Fibroblast of peridontal ligament (primary cell): ENCODE measurements around the gene MTTP.

Experiments
- DNase-seq: peaks from one replicate; pipeline ENCODE4 v3.0.0-alpha.2; 2010; ENCODE audit errors: extremely low read depth

Gene MTTP

DNA sequence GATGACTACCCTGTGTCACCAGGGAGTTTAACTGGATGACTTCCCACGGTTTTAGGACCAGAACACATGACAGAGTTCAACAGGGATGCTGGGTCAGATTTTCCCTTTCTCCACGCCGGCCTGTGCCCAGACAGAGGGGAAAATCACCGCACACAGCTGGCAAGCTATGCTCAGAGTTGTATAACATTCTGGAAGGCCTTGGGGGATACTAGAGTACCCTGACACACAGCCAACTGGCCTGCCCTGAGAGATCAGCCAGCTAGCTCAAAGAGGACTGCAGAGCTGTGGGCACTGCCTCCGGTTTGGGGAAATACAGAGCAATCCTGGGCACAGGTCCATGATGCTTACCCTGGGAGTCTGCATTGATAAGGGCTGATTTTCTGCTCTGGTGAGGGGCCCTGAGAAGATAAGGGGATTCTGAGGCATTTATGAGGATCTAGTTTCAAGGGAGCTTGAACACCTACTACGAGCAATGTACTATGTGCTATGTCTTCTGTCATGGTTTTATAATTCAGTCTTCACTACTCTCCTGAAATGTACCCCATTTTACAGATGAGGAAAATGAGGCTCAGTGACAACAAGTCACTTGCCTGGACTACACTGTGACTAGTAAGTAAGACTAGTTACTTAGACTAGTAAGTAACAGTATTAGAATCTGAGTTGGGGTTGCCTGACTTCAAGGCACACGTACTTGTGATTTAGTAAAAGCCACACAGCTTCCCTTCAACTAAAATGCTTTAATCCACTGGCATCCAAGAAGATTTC lies 68.3 kb downstream of the MTTP start:
- DNase-seq, result no peak

- DNase-seq, result no peak
These were observed 69.8 kb downstream of the MTTP start for GRCh38 chr4:99644453-99644852.

DNA sequence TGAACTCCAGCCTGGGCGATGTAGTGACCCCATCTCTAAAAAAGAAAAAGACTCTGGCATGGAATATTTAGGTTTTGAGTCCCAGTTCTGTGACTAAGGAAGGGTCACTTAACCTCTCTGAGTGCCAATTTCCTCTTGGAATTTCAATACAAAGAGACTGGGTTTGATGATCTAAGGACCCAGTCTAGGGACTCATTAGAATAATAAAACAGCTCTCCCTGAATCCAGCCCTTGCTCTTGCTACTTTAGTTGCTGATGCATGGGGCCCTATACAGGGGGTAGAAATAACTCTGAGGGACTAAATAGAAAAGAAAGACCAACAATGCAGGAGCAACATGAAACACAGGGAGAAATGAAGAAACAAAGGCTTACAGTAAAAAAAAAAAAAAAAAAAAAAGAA lies 70.4 kb downstream of the MTTP start:
- DNase-seq, result no peak

- no peak for DNase-seq
These were observed 71.0 kb downstream of the MTTP start for GRCh38 chr4:99645638-99646037.

GRCh38 chr4:99647071-99647470 lies 72.4 kb downstream of the MTTP start:
- DNase-seq, result no peak

DNA sequence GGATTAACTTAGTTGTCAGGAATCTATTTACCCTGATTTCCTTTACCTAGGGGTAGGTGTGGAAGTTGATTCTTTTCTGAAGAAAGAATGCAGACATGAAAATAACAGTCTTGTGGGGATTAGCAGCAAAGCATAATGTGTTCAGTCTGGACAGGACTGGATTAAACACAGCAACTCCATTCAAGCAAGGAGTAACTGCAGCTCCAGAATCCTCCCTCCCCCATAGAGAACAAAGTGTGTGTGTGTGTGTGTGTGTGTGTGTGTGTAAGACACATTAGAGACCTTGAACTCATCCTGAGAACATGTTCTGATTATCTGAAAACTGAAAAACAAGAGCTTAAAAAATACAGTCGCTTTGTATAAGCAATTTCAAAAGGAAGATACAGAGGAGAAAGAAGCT lies 73.7 kb downstream of the MTTP start:
- DNase-seq, result no peak

GRCh38 chr4:99649208-99649607 lies 74.6 kb downstream of the MTTP start:
- no peak for DNase-seq

DNA sequence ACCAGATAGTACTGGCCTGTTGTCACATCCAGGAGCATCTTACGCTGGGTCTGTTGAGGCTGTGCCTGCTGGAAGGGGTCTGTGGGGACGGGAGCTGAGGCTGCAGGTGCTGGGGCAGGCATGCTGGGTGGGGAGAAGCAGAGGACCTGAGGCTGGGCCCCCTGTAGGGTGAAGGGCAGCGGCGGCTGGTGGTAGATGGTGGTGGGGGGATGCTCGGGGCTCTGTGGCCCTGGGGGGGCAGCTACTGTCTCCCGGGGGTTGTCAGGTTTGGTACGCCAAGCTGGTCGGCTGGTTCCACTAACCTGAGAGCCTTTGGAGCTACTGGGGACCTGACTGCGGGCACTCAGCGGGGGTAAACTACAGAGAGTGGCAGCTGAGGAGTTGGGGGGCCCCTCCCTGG lies 75.2 kb downstream of the MTTP start:
- no peak for DNase-seq

GRCh38 chr4:99651016-99651769 lies 76.6 kb downstream of the MTTP start:
- no peak for DNase-seq

DNA sequence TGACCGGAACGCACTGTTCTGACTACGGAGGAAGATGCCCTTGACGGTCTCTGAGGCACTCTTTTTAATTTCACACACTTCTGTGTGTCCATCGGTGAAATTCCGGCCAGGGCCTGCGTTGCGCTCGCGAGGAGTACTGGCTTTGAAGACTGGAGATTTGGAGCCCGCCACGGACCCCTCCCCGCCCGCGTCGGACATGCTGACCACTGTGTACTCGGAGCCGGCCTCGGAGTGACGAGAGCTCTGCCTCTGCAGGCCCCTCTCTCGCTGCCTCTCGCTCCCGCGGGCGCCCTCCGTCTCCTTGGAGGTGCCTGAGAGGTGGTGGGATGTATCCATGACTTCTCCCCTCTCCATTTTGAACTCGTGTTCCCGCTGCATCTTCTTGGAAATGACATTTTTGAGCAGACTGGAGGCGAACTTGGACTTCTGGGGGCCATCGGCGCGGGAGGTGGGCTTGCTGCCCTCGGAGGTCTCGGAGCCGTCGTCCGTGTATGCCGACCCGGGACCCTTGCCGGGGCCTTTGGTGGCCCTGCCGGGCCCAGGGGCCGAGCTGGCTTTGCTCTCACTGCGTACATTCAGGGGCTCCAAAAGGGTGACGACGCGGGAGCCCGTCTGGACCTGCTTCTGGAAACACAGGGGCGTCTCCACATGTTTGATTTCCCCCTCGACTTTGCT lies 77.3 kb downstream of the MTTP start:
- no peak for DNase-seq

DNA sequence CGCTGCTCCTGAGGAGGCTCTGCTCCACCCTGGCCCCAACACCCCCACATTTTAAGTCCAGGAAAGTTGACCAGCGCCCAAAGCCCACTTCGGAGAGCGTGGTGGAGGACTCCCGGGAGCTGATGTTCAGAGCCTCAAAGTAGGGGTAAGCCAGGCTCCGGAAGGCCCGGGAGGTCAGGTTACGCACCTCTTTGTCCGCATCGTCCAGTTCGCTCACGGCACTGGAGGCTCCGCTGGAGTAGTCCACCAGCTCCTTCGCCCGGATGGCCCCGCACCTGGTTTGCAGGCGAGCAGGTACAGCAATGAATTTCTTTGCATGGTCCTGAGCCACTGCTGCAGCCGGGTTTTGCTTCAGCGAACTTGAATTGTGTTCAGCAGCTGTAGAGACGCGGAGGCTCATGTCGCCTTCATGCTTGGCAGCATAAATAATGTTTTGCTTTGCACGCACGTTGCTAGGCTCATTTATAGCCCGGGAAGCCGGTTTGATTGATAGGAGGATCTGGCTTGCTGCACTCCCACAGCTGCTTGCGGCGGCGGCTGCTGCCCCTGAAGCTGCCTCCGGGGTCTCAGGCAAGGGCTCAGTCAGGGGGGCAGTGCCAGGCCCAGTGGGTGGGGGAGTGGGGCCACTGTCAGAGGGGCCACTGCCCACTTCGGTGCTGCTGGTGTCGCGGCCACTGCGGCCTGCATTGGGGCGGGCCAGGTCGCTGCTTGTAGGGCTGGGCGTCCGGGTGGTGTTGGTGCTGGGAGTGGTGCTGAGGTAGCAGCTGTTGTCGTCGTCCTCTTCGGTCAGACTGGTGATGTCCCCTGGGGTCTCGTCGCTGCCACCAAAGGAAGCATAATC lies 78.2 kb downstream of the MTTP start:
- DNase-seq, result no peak

GRCh38 chr4:99653916-99654315 lies 79.3 kb downstream of the MTTP start:
- no peak for DNase-seq

- no peak for DNase-seq
These were observed 79.7 kb downstream of the MTTP start for GRCh38 chr4:99654361-99654761.

DNA sequence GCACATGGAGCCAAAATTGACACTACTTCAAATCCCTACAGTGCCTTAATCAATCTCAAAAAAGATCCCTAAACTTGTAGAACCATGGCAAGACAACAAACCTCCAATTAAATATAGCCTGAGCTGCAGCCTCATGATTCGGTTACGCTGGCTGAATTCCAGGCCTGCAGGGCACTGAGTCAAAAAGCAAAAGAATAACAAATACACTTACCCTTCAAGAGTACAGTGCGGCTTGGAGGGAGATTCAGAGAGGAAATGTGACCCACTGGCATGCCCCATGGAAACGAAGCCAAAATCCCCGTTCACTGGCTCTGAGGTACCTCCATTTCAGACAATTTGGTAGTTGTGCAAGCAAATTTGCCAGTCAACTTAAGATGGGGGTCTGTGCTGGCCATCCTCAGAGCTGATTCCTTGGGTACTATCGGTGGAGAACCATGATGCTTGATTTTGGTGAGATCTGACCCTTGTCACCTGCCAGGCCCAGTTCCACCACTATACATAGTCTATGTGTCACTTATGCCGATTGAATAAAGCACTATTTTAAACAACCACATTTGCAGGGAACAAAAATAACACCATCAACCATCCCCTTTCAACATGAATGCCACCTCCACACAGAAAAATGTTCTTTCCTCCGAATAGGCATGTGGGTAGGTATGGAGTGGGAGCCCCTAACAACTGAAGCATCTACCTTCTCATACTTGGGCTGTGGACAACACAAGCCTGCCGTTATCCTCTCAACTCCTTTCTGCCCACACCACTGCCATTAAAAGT lies 80.9 kb downstream of the MTTP start:
- DNase-seq, result peak; percentile 64

DNA sequence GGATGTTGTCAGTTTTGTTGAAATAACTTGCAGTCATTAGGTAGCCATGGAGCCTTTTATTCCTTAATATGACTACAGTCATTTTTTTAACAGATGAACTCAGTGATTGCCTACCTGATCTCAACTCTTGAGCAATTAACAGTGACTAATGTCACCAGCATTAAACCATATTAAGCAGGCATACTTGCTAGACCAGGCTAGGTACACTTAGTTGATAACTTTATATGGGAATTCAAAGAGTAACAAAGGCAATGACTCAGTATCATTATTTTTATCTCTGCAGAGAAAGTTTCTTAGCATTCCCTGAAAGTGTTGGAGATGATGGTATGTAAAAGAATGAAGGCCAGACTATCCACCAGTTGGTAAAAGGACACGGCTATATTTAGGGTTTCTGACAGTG lies 83.2 kb downstream of the MTTP start, which contains the start of gene C4orf54:
Gene C4orf54, minus strand, starts transcription at position 31 of the 400 bp plus-strand sequence. CDS start 3,180 bp downstream, outside the sequence.
- DNase-seq, result no peak

GRCh38 chr4:99658666-99659065 lies 84.0 kb downstream of the MTTP start:
- DNase-seq, result no peak

GRCh38 chr4:99661907-99662306 lies 87.3 kb downstream of the MTTP start:
- no peak for DNase-seq

GRCh38 chr4:99664716-99665115 lies 90.1 kb downstream of the MTTP start:
- DNase-seq, result no peak

- no peak for DNase-seq
These were observed 91.4 kb downstream of the MTTP start for GRCh38 chr4:99665983-99666382.

DNA sequence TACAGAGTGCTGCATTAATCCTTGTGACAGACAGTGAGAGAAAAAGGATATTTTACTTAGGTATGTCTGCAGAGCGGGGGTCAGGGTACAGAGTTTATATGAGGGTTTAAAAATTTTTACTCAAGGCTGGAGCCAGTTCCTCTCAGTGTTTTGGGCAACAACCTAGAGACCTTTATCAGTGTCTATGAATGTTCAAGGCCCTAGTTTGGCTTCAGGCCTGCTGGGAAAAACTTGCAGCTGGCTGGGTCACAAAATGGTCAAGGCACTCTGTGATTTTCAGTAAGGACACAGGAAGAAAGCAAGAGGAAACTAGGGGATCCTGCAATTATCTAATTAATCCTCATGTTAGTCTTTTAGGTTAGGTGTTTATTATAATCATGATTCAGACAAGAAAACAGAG lies 93.8 kb downstream of the MTTP start:
- DNase-seq, result no peak

DNA sequence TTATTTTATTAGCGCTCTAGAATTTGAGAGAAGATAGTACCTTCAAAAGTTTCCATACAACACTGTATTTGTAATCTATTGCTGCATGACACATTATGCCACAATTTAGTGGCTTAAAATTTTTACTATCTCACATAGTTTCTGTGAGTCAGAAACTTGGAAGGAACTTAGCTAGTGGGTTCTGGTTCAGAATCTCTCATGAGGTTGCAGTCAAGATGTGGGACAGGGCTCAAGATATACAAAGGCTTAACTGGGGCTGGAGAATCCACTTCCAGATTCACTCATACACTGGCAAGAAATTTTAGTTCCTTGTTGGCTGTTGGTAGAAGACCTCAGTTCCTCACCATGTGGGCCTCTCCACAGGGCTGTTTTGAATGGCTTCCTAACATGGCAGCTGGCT lies 94.5 kb downstream of the MTTP start:
- no peak for DNase-seq
